SJCRH30 (cell line): ENCODE measurements around the gene PCGF3. TPM values are rescaled to one million over a fixed set of nuclear protein-coding genes. Genes with fewer than 3 reads are reported as not detected.
"Not testable (repeated sequence)": the region's sequence is repeated elsewhere in the genome, so short reads cannot be mapped to it uniquely, and the experiment has no call there.

Experiments
- DNase-seq, 2 experiments: peaks; one replicate each; pipeline ENCODE4 v3.0.0-alpha.2; 2015 to 2020
- H3K27ac ChIP-seq: fragments of 250-450 bp; sonication (Bioruptor Pico); 2 replicates; pipeline ENCODE4 v1.5.1; 2020; ENCODE audit warnings: mild to moderate bottlenecking, moderate library complexity
- H3K27me3 ChIP-seq: fragments of 250-450 bp; sonication (Bioruptor Pico); 2 replicates; pipeline ENCODE4 v1.5.1; 2020; ENCODE audit warnings: mild to moderate bottlenecking, moderate library complexity
- H3K36me3 ChIP-seq: fragments of 250-450 bp; sonication (Bioruptor Pico); 2 replicates; pipeline ENCODE4 v1.5.1; 2020; ENCODE audit warnings: mild to moderate bottlenecking, moderate library complexity
- H3K4me1 ChIP-seq: fragments of 250-450 bp; sonication (Bioruptor Pico); 2 replicates; pipeline ENCODE4 v1.5.1; 2020; ENCODE audit warnings: mild to moderate bottlenecking, moderate library complexity
- H3K4me3 ChIP-seq: fragments of 250-450 bp; sonication (Bioruptor Pico); 2 replicates; pipeline ENCODE4 v1.5.1; 2020; ENCODE audit warnings: mild to moderate bottlenecking, moderate library complexity
- H3K9me3 ChIP-seq: fragments of 250-450 bp; sonication (Bioruptor Pico); replicated peaks from 2 replicates; pipeline ENCODE4 v1.5.1; 2020; ENCODE audit warnings: mild to moderate bottlenecking, moderate library complexity
- total RNA-seq: library from RNA; depleted of rRNA; stranded (reverse); fragments of >200 nt; shearing (Covaris generic); gene quantifications from 2 replicates; pipeline ENCODE4 v1.2.3, GENCODE V29; 2014

PCGF3 gene
- total RNA-seq, 1 experiment from 2014 or later = 60.4 TPM

DNA sequence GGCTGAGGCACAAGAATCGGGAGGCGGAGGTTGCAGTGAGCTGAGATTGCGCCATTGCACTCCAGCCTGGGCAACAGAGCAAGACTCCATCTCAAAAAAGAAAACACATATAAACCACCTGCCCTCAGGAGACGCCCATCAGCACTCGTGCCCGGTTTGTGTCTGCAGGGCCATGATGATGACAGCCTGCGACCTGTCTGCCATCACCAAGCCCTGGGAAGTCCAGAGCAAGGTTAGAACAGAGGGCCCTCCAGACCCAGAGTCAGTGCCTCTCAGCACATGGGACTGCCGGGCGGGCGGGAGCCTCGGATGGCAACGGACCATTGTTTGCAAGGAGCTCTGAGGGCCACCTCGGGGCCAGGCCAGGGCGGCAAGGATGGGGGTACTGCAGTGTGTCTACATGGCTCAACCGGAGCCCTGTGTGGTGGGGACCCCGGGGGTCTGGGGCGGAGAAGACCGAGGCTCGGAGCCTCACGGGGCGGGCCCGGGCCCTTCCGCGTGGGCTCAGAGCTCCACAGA is 40.9 kb upstream of the PCGF3 start:
- no peak overlapping the region for H3K4me3 ChIP-seq
- no peaks in the 10 kb centered on the region for H3K36me3 ChIP-seq
- no peaks in the 10 kb centered on the region for H3K4me1 ChIP-seq
- no peaks in the 10 kb centered on the region for H3K9me3 ChIP-seq
- DNase-seq = no peak
- no peaks in the 10 kb centered on the region for H3K27me3 ChIP-seq
- H3K27ac ChIP-seq = no peak overlapping the region

DNA sequence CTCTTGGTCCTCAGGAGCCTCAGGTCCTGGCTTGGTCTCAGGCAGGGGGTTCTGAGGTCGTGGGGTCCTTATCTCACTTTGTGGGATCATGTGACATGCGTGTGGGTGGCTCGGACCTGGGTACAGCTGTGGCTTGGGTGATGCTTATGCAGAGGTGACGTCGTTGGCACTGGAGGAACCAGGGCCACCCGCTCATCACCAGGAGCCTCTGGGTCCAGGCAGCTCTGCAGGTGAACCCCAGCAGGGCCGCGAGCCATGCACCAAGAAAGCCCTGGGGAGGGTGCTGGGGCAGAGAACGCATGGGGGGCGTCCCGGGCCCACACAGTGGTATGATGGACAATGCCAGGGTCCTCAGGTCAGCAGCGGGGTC is 40.3 kb upstream of the PCGF3 start:
- no peak for DNase-seq

DNA sequence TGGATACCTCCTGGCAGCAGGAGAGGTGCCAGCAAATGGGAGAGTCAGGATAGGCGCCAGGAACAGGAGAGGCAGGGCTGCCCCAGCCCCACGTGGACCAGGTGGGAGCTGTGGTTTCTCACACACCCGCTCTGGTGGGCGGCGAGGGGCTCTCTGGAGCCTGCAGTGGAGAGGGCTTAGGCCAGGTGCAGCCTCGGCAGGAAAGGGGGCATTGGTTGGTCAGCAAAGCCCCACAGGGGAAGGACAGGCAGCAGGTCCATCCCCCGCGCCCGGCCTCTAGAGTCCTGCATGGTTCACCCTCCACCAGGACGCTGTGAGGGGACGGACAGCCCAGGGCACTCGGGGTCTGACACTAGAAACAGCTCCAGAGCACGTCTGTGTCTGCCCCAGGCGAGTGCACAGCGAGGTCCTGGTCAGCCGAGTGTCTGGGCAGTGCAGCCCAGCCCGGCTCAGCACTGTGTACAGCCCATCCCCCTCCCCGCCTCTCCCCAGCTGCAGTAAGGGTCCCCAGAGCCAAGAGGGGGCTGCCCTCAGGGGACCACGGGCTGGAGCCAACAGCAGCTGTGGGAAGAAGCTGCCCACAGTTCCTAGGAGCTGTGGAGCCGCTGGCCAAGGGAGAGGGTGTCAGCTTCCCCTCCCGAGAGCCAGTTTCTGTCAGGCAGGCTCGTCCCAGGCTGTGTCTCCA is 39.7 kb upstream of the PCGF3 start:
- Histone ChIP-seq H3K9me3 (no peaks in the 10 kb centered on the region), H3K36me3 (peaks cover 4% of the 10 kb centered on the region; the same call in 1 of the 2 replicates), H3K27me3 (no peaks in the 10 kb centered on the region), H3K27ac (no peak overlapping the region), H3K4me3 (no peak overlapping the region), H3K4me1 (no peaks in the 10 kb centered on the region)
- DNase-seq = peak in 1 of 2 experiments; percentile 24

More for the DNA sequence above, 40.3 kb upstream of the PCGF3 start:
- Histone ChIP-seq H3K9me3 (no peaks in the 10 kb centered on the region), H3K4me3 (no peak overlapping the region), H3K27ac (no peak overlapping the region), H3K36me3 (no peaks in the 10 kb centered on the region), H3K27me3 (no peaks in the 10 kb centered on the region), H3K4me1 (no peaks in the 10 kb centered on the region)

DNA sequence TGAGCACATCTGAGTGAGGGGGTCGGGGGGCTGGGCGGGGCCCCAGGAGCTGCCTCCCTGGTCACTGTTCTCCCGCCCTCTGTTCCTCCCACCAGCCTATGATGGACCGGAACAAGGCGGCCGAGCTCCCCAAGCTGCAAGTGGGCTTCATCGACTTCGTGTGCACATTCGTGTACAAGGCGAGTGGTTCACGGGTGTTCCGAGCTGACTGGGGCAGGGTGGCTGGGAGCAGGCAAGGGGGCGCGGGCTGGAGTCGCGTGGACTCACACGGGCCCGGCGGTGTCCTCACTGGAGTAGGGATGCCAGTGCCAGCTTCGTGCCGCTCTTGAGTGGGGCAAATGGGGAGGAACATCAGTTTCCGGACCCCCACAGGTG is 39.2 kb upstream of the PCGF3 start:
- Histone ChIP-seq H3K4me3 (no peak overlapping the region), H3K36me3 (peaks cover 9% of the 10 kb centered on the region), H3K9me3 (no peaks in the 10 kb centered on the region), H3K27ac (no peak overlapping the region), H3K27me3 (no peaks in the 10 kb centered on the region), H3K4me1 (no peaks in the 10 kb centered on the region)
- DNase-seq = no peak

DNA sequence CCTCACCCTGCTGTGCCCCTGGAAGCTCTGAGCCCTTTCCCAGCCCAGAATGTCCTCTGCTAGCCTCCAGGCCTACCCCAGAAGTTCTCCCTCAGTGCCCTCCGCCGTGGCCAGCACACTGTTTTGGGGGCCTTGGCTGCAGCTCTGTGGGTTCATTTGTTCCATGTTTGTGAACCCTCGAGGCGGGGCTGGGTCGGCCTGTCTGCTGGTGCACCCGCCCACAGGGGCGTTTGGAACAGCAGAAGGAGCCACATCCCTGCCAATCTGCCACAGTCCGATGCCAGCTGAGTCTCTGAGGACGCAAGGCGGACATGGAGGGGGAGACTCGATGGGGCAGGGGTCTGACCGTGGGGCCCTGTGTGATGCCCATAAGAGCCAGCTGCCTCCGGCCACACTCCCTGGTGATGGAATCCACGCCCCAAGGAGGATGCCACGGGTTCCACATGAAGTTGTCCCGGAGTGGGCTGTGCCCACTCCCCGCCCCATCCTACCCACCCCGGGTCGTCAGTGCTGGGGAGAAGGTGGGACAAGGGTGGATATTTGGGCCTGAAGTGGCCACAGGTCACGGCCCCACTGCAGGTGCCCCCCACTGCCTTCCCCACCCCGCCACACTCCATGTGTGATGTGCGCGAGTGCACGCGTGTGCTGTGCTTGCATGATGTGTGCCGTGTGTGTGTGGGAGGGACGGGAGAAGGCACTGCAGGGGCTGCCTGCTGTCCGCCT is 38.6 kb upstream of the PCGF3 start:
- no peak for DNase-seq
- Histone ChIP-seq H3K36me3 (peaks cover 15% of the 10 kb centered on the region), H3K4me3 (no peak overlapping the region), H3K27ac (no peak overlapping the region), H3K9me3 (no peaks in the 10 kb centered on the region), H3K4me1 (no peaks in the 10 kb centered on the region), H3K27me3 (no peaks in the 10 kb centered on the region)

DNA sequence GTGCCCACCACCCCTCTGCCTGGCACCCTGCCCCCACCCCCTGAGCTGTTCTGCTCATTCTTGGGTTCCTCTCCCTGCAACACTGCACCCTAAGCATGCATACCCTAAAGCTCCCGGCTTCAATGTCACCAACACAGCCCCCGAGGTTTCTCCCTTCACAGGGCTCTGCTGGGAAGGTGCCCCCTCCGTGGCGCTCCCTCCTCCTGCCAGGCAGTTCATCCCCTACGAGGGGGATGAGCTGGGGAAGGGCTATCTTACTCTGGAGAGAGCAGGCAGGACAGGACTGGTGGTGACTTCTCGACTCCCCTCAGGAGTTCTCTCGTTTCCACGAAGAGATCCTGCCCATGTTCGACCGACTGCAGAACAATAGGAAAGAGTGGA is 38.1 kb upstream of the PCGF3 start:
- H3K36me3 ChIP-seq = peaks cover 19% of the 10 kb centered on the region
- no peak overlapping the region for H3K4me3 ChIP-seq
- no peak for DNase-seq
- no peaks in the 10 kb centered on the region for H3K4me1 ChIP-seq
- no peaks in the 10 kb centered on the region for H3K9me3 ChIP-seq
- H3K27me3 ChIP-seq = no peaks in the 10 kb centered on the region
- H3K27ac ChIP-seq = no peak overlapping the region

DNA sequence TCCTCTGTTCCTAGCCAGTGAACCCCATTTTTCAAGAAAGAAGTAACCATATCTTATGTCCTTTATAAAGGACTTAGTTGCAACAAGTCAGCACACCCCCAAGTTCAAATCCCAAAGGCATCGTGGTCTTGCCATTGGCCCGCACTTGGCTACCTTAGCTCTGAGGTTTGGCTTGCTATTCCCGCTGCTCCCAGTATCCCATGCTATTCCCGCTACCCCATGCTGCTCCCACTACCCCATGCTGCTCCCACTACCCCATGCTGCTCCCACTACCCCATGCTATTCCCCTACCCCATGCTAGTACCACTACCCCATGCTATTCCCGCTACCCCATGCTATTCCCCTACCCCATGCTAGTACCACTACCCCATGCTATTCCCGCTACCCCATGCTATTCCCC is 37.4 kb upstream of the PCGF3 start:
- H3K27ac ChIP-seq, H3K4me3 ChIP-seq, H3K27me3 ChIP-seq, DNase-seq, H3K9me3 ChIP-seq, H3K4me1 ChIP-seq: not testable (repeated sequence)
- peaks cover 25% of the 10 kb centered on the region for H3K36me3 ChIP-seq

DNA sequence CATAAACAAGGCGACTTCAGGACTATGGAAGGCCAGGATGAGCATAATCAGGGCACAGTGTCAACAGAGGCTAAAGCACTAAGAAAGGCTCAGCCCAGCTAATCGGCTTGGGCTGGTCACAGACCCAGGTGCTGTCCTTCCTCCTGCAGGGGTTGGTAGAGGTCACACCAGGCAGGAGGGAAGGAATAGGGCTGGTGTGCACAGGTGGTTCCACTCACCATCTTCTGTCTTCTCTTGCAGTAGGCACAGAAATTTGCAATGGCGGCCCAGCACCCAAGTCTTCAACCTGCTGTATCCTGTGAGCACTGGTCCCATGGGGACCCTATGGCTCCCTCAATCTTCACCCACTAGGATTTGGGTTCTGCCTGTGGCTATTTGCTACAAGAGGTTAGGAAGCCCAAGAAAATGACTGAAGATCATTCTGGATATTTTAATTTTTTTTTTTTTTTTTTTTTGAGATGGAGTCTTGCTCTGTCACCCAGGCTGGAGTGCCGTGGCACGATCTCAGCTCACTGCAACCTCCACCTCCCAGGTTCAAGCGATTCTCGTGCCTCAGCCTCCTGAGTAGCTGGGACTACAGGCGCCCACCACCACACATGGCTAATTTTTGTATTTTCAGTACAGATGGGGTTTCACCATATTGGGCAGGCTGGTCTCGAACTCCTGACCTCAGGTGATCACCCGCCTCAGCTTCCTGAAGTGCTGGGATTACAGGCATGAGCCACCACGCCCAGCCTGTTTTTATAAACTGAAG is 35.6 kb upstream of the PCGF3 start:
- H3K27ac ChIP-seq = not testable (repeated sequence)

DNA sequence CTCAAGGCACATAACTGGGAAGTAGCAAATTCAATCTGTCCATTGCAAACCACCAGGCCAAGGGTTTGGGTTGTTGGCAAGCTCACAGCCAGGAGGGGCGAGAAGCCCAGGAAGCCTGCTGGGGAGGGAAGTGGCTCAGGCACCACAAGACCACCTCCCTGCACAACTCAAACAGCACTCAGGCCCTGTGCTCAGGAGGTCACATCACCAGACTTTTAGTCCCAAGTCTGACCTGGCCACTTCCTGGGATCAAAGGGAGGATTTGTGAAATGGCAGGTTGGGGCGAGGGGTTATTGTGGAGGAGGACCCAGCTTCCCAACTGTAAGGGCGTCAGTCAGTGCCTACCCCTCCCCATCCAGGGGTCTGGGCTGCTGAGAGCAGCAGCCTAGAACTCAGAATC is 33.9 kb upstream of the PCGF3 start:
- Histone ChIP-seq H3K9me3 (no peaks in the 10 kb centered on the region), H3K4me3 (no peak overlapping the region), H3K36me3 (peaks cover 25% of the 10 kb centered on the region), H3K27ac (no peak overlapping the region), H3K4me1 (peaks cover 16% of the 10 kb centered on the region), H3K27me3 (no peaks in the 10 kb centered on the region)
- no peak for DNase-seq

More for the DNA sequence above, 35.6 kb upstream of the PCGF3 start:
- not testable (repeated sequence) for H3K9me3 ChIP-seq, H3K4me1 ChIP-seq, H3K27me3 ChIP-seq, H3K4me3 ChIP-seq, DNase-seq
- H3K36me3 ChIP-seq = peaks cover 25% of the 10 kb centered on the region

DNA sequence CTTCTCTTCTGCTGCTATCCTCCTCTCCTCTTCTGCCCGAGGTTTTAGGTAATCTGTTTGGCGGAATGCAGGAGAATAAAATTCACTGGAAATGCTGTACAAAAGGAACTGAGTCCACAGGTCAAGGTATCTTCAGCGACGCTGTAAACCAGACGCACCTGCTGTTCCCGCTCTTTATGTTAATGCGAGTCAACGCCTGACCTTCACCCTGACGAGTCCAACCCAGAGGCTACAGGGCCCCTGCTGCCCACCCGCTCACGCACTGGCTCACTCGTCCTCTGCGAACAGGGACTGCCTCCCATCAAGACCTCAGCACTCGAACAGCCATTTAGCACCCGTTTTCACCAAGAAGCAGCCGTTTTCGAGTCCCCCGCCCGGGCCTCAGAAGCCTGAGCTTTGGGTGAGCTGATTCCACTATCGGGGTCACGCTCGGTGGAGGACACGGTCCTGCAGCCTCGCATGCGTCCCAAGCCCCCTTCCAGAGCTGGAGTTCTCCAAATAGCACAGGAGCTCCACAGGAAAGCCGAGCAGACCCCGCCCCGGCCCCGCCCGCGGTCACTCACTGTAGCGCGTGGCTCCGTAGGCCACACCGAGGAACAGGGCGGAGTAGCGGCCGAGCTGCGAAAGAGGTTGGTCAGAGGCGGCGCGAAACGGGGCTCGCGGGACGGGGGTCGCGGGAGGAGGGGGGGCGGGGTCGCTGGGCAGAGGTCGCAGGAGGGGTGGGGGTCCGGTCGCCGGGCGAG is 32.1 kb upstream of the PCGF3 start:
- DNase-seq = peak; percentile 36
- Histone ChIP-seq H3K27me3 (no peaks in the 10 kb centered on the region), H3K36me3 (peaks cover 25% of the 10 kb centered on the region), H3K9me3 (no peaks in the 10 kb centered on the region), H3K27ac (peak overlapping the region; percentile 38; the same call in 1 of the 2 replicates), H3K4me3 (peak overlapping the region; percentile 81), H3K4me1 (peaks cover 34% of the 10 kb centered on the region)

DNA sequence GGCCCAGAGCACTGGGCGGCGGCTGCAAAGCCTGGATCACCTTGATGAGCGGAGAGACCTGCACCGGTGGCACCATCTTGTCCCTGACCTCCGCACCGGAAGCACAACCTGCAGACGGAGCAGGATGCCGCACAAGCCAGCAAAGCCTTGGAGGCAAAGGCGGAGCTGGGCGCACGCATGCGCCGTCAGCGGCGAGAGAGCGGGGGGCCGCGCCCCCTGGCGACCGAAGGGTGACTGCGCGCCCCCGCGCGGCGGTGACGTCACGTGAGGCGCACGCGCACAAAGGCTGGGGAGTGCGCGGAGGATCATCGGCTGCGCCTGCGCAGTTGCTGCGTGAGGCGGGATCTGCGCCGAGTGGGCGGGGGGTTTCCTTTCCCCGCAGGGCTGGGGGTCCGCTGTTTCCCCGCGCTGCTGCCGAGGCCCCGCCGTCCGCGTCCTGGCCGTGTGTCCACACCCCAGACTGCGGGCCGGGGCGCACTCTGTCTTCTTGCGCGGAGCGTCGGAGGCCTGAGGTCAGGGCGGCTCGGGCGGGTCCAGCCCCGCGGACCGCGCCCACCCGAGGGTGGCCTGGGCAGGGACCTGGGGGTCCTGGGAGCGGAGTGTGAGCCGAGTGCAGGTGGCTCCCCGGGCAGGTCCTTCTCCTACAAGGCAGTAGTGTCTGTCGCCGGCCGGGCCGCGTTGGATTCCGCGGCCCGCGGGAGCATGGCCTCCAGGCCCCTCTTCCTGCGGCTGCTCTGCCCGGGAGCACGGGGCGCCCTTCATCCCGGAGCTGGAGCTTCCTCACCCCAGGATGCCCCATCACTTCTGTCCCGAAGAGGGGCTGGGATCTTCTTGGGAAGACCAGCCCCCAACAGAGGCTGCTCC is 31.2 kb upstream of the PCGF3 start, which contains the start of the genes ATP5ME and MYL5:
Gene ATP5ME, minus strand, starts transcription at position 105 of the 864 bp plus-strand sequence. Its CDS starts 29 bp downstream, at position 76.
Gene MYL5, plus strand, starts transcription at position 371 of the 864 bp plus-strand sequence. CDS start 3,485 bp downstream, outside the sequence.
- H3K9me3 ChIP-seq = no peaks in the 10 kb centered on the region
- peak within 1 kb of the TSS; percentile 82 for H3K27ac ChIP-seq
- H3K4me1 ChIP-seq = peaks cover 37% of the 10 kb centered on the region
- DNase-seq = peak; percentile 97
- H3K4me3 ChIP-seq = peak within 1 kb of the TSS; percentile 81
- no peaks in the 10 kb centered on the region for H3K27me3 ChIP-seq
- peaks cover 25% of the 10 kb centered on the region for H3K36me3 ChIP-seq

DNA sequence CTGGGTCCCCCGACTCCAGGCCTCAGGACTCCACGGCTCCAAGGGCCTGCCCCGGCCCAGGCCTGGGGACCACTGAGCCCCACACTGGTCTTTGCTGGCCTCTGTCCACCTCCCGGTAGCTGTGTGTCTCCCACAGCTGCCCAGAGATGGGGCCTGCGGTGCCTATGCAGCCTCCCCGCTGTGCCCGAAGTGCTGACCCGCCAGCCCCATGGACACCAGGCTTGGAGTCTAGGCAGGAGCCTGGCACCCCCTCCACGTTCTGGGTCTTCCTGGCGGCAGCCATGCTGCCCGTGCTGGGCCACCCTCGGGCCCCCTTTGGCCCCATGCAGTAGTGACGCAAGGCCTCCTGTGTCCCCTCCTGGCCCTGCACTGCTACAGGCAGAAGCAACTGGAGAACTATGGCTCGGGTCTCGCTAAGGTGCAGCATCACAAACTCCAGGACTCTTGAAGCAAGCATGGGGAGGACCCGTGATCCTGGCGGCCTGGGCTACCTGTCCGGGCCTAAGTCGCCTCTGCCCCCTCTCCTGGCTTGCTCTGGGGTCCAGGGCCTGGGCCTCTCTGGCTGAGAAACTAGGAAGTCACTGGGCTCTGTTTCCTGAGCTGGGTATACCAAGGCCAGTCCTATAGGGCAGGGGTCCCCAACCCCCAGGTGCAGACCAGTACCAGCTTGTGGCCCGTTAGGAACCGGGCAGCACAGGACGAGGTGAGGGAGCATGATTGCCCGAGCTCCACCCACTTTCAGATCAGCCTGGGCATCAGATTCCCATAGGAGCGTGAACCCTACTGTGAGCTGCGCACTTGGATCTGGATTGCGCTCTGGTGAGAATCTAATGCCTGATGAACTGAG is 30.4 kb upstream of the PCGF3 start:
- Histone ChIP-seq H3K27me3 (no peaks in the 10 kb centered on the region), H3K4me1 (peaks cover 37% of the 10 kb centered on the region), H3K9me3 (no peaks in the 10 kb centered on the region), H3K36me3 (peaks cover 25% of the 10 kb centered on the region), H3K4me3 (peak overlapping the region; percentile 81), H3K27ac (peak overlapping the region; percentile 82)
- DNase-seq = no peak
